OCI-LY7 (cell line): Measurements from ENCODE around the gene GALC.

Experiments
- EZH2phosphoT487 ChIP-seq: fragments of 200-600 bp; sonication (generic); IDR thresholded peaks from 2 replicates; pipeline ENCODE4 v1.6.1; 2018; ENCODE audit warnings: low read depth, borderline replicate concordance, mild to moderate bottlenecking, mixed run types, antibody characterized with exemption, low read length, moderate library complexity, mixed read lengths
- TF ChIP-seq, protein P1 (sequence below): fragments of 200-600 bp; sonication (generic); conservative IDR thresholded peaks from 2 replicates; pipeline ENCODE4 v1.5.1; 2014; ENCODE audit warnings: mild to moderate bottlenecking, antibody characterized with exemption, low read length, moderate library complexity, mixed read lengths

- TF ChIP-seq, protein P1, sequence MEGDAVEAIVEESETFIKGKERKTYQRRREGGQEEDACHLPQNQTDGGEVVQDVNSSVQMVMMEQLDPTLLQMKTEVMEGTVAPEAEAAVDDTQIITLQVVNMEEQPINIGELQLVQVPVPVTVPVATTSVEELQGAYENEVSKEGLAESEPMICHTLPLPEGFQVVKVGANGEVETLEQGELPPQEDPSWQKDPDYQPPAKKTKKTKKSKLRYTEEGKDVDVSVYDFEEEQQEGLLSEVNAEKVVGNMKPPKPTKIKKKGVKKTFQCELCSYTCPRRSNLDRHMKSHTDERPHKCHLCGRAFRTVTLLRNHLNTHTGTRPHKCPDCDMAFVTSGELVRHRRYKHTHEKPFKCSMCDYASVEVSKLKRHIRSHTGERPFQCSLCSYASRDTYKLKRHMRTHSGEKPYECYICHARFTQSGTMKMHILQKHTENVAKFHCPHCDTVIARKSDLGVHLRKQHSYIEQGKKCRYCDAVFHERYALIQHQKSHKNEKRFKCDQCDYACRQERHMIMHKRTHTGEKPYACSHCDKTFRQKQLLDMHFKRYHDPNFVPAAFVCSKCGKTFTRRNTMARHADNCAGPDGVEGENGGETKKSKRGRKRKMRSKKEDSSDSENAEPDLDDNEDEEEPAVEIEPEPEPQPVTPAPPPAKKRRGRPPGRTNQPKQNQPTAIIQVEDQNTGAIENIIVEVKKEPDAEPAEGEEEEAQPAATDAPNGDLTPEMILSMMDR, result no peak
- TF ChIP-seq EZH2phosphoT487, result no peak
Measured at GRCh38 chr14:87961246-87961645, 31.7 kb downstream of the GALC start.
